Activated CD4-positive, alpha-beta T cell treated with anti-CD3 and anti-CD28 coated beads, Interleukin-2, amount 10 ng/mL, durations not matched to agents 7 days and 5 days (primary cell): ENCODE measurements around the gene DENND4B. TPM values are rescaled to one million over a fixed set of nuclear protein-coding genes. Genes with fewer than 3 reads are reported as not detected.
A peak's percentile ranks its signal among the peaks of the same experiment; 100 is the strongest.

Experiments
- CTCF ChIA-PET: fragments of 350-600 bp; sonication (Branson Sonifier 250); formaldehyde crosslinking; loops from one replicate; lab custom pipeline; 2021; ENCODE audit warnings: antibody characterized with exemption; lab: Charles Lee
- POLR2A ChIA-PET: fragments of 350-600 bp; sonication (Branson Sonifier 250); formaldehyde crosslinking; loops from one replicate; lab custom pipeline; 2021; ENCODE audit warnings: antibody characterized with exemption; lab: Charles Lee
- DNase-seq: peaks from one replicate; pipeline ENCODE4 v3.0.0-alpha.2; 2020
- H3K27ac Mint-ChIP-seq: one replicate; pipeline ENCODE4 v1.8.0; 2021; ENCODE audit warnings: mild to moderate bottlenecking, moderate library complexity, mixed read lengths
- H3K27me3 Mint-ChIP-seq: one replicate; pipeline ENCODE4 v1.8.0; 2021; ENCODE audit warnings: mixed read lengths
- H3K36me3 Mint-ChIP-seq: one replicate; pipeline ENCODE4 v1.8.0; 2021; ENCODE audit warnings: low read depth, mixed read lengths
- H3K4me1 Mint-ChIP-seq: one replicate; pipeline ENCODE4 v1.8.0; 2021; ENCODE audit warnings: mixed read lengths
- H3K4me3 Mint-ChIP-seq: one replicate; pipeline ENCODE4 v1.8.0; 2021; ENCODE audit warnings: mild to moderate bottlenecking, moderate library complexity, mixed read lengths
- H3K9me3 Mint-ChIP-seq: one replicate; pipeline ENCODE4 v1.8.0; 2021; ENCODE audit warnings: mixed read lengths
- total RNA-seq, 2 experiments: library from RNA; stranded (reverse); gene quantifications; one replicate each; pipeline ENCODE4 v1.2.3, GENCODE V29; 2021

DENND4B gene
- total RNA-seq, 2 experiments from 2014 or later: 165 to 180 TPM

- Mint-ChIP-seq H3K4me3 (peak overlapping the region; percentile 96), H3K4me1 (peaks cover 64% of the 10 kb centered on the region), H3K36me3 (peaks cover 35% of the 10 kb centered on the region), H3K9me3 (no peaks in the 10 kb centered on the region), H3K27me3 (no peaks in the 10 kb centered on the region), H3K27ac (peak overlapping the region; percentile 92)
- CTCF ChIA-PET: interaction anchor here (0.6 to 5.2 kb wide), 4 partner anchors 8 to 286 kb away, joined by 3 to 38 read pairs (median 6); partner anchors contain the start of genes CREB3L4 and DENND4B
- DNase-seq: peak; percentile 46
- POLR2A ChIA-PET: interaction anchor here (1.0 kb wide), 1 partner anchor 20 kb away, joined by 5 read pairs; the partner anchor contains the start of gene JTB
Measured at GRCh38 chr1:153957744-153958110, 11.2 kb upstream of the DENND4B start.

- CTCF ChIA-PET: interaction anchor here (0.6 to 5.2 kb wide), 6 partner anchors 9 to 165 kb away, joined by 3 to 38 read pairs (median 4); partner anchors contain the start of genes CREB3L4 and DENND4B
- no peak for DNase-seq
- H3K4me1 Mint-ChIP-seq: peaks cover 58% of the 10 kb centered on the region
Measured at GRCh38 chr1:153956997-153957715, 10.6 kb upstream of the DENND4B start.

GRCh38 chr1:153954826-153955225 is 8.3 kb upstream of the DENND4B start:
- no peaks in the 10 kb centered on the region for H3K27me3 Mint-ChIP-seq
- no peak for DNase-seq
- H3K4me1 Mint-ChIP-seq: peaks cover 42% of the 10 kb centered on the region
- no peak overlapping the region for H3K4me3 Mint-ChIP-seq
- CTCF ChIA-PET: interaction anchor here (1.1 to 5.2 kb wide), 3 partner anchors 8 to 30 kb away, joined by 3 to 38 read pairs (median 7); partner anchors contain the start of genes DENND4B and SLC39A1
- peak overlapping the region; percentile 80 for H3K27ac Mint-ChIP-seq
- POLR2A ChIA-PET: no interaction called here
- peaks cover 47% of the 10 kb centered on the region for H3K36me3 Mint-ChIP-seq
- no peaks in the 10 kb centered on the region for H3K9me3 Mint-ChIP-seq

More at GRCh38 chr1:153956997-153957715, 10.6 kb upstream of the DENND4B start:
- POLR2A ChIA-PET: no interaction called here
- Mint-ChIP-seq H3K36me3 (peaks cover 39% of the 10 kb centered on the region), H3K9me3 (no peaks in the 10 kb centered on the region), H3K27me3 (no peaks in the 10 kb centered on the region), H3K27ac (peak overlapping the region; percentile 92), H3K4me3 (peak overlapping the region; percentile 96)

- ChIA-PET CTCF (interaction anchor here (0.5 to 5.2 kb wide), 6 partner anchors 9 to 127 kb away, joined by 3 to 38 read pairs (median 4); partner anchors contain the start of genes DENND4B, RAB13 and SLC39A1), POLR2A (interaction anchor here (0.7 kb wide), 1 partner anchor 14 kb away, joined by 6 read pairs; the partner anchor contains the start of gene CREB3L4)
- Mint-ChIP-seq H3K36me3 (peaks cover 47% of the 10 kb centered on the region), H3K9me3 (no peaks in the 10 kb centered on the region), H3K27ac (peak overlapping the region; percentile 54), H3K27me3 (no peaks in the 10 kb centered on the region), H3K4me3 (peak overlapping the region; percentile 21), H3K4me1 (peaks cover 35% of the 10 kb centered on the region)
- DNase-seq: no peak
Measured at GRCh38 chr1:153953859-153954365, 7.4 kb upstream of the DENND4B start.

GRCh38 chr1:153951801-153952200 is 5.3 kb upstream of the DENND4B start:
- CTCF ChIA-PET: no interaction called here
- Mint-ChIP-seq H3K27ac (no peak overlapping the region), H3K36me3 (peaks cover 54% of the 10 kb centered on the region), H3K9me3 (no peaks in the 10 kb centered on the region), H3K4me3 (no peak overlapping the region), H3K27me3 (no peaks in the 10 kb centered on the region), H3K4me1 (peaks cover 34% of the 10 kb centered on the region)
- no peak for DNase-seq
- POLR2A ChIA-PET: no interaction called here

- Mint-ChIP-seq H3K4me1 (peaks cover 29% of the 10 kb centered on the region), H3K36me3 (peaks cover 50% of the 10 kb centered on the region), H3K27me3 (no peaks in the 10 kb centered on the region), H3K9me3 (no peaks in the 10 kb centered on the region), H3K4me3 (no peak overlapping the region), H3K27ac (no peak overlapping the region)
- CTCF ChIA-PET: no interaction called here
- POLR2A ChIA-PET: no interaction called here
- no peak for DNase-seq
Measured at GRCh38 chr1:153951183-153951582, 4.7 kb upstream of the DENND4B start.

- Mint-ChIP-seq H3K27ac (peak overlapping the region; percentile 97), H3K4me1 (peaks cover 29% of the 10 kb centered on the region), H3K4me3 (peak overlapping the region; percentile 95), H3K36me3 (peaks cover 50% of the 10 kb centered on the region), H3K9me3 (no peaks in the 10 kb centered on the region), H3K27me3 (no peaks in the 10 kb centered on the region)
- peak; percentile 73 for DNase-seq
- POLR2A ChIA-PET: interaction anchor here (0.7 to 1.4 kb wide), 3 partner anchors 17 to 44 kb away, joined by 3 to 6 read pairs (median 4); partner anchors contain the start of genes RPS27 and SLC39A1
- CTCF ChIA-PET: interaction anchor here (0.9 to 3.9 kb wide), 18 partner anchors 9 to 167 kb away, joined by 3 to 38 read pairs (median 6); partner anchors contain the start of genes CREB3L4, CRTC2, GATAD2B and JTB
Measured at GRCh38 chr1:153945795-153946621, 510 bp downstream of the DENND4B start.

- ChIA-PET POLR2A (interaction anchor here (0.7 to 1.6 kb wide), 5 partner anchors 17 to 45 kb away, joined by 3 to 6 read pairs (median 4); partner anchors contain the start of genes GATAD2B, RPS27 and SLC39A1), CTCF (interaction anchor here (0.6 to 3.9 kb wide), 17 partner anchors 8 to 217 kb away, joined by 3 to 38 read pairs (median 9); partner anchors contain the start of genes CREB3L4, CRTC2, GATAD2B and JTB)
- Mint-ChIP-seq H3K36me3 (peaks cover 48% of the 10 kb centered on the region), H3K27ac (peak overlapping the region; percentile 97), H3K9me3 (no peaks in the 10 kb centered on the region), H3K4me3 (peak overlapping the region; percentile 95), H3K27me3 (no peaks in the 10 kb centered on the region), H3K4me1 (peaks cover 33% of the 10 kb centered on the region)
- peak; percentile 89 for DNase-seq
Measured at GRCh38 chr1:153945131-153945794, 1.3 kb downstream of the DENND4B start.

- Mint-ChIP-seq H3K27ac (peak overlapping the region; percentile 97), H3K27me3 (no peaks in the 10 kb centered on the region), H3K4me1 (peaks cover 33% of the 10 kb centered on the region), H3K4me3 (peak overlapping the region; percentile 95), H3K36me3 (peaks cover 48% of the 10 kb centered on the region), H3K9me3 (no peaks in the 10 kb centered on the region)
- POLR2A ChIA-PET: interaction anchor here (0.7 to 1.6 kb wide), 3 partner anchors 22 to 46 kb away, joined by 3 to 4 read pairs (median 3); partner anchors contain the start of genes GATAD2B and RPS27
- CTCF ChIA-PET: interaction anchor here (0.6 to 3.9 kb wide), 11 partner anchors 10 to 217 kb away, joined by 3 to 38 read pairs (median 9); partner anchors contain the start of genes CREB3L4, CRTC2, GATAD2B and JTB
- no peak for DNase-seq
Measured at GRCh38 chr1:153944827-153945117, 1.7 kb downstream of the DENND4B start.

- no peaks in the 10 kb centered on the region for H3K9me3 Mint-ChIP-seq
- H3K36me3 Mint-ChIP-seq: peaks cover 53% of the 10 kb centered on the region
- peak overlapping the region; percentile 97 for H3K27ac Mint-ChIP-seq
- peak overlapping the region; percentile 95 for H3K4me3 Mint-ChIP-seq
- no peaks in the 10 kb centered on the region for H3K27me3 Mint-ChIP-seq
- peaks cover 33% of the 10 kb centered on the region for H3K4me1 Mint-ChIP-seq
- ChIA-PET CTCF (interaction anchor here (0.6 to 3.9 kb wide), 11 partner anchors 10 to 218 kb away, joined by 3 to 38 read pairs (median 9); partner anchors contain the start of genes CREB3L4, CRTC2, GATAD2B and JTB), POLR2A (interaction anchor here (0.6 to 1.6 kb wide), 3 partner anchors 13 to 46 kb away, joined by 3 to 4 read pairs (median 3); partner anchors contain the start of gene RPS27)
- DNase-seq: peak; percentile 24
Measured at GRCh38 chr1:153944005-153944826, 2.3 kb downstream of the DENND4B start.
